Coronary artery (tissue), 2 donors: ENCODE results near the gene WFDC6.

ENCODE experiments used
- DNase-seq: peaks from one replicate; pipeline ENCODE4 v3.0.0-alpha.2; 2017; ENCODE audit warnings: low spot score
- H3K27ac ChIP-seq, 2 donors: fragments of 200-600 bp; sonication (generic); one replicate each; pipeline ENCODE4 v1.5.1; 2016 to 2019
- H3K4me3 ChIP-seq: fragments of 200-600 bp; sonication (generic); 2 replicates; pipeline ENCODE4 v1.5.1; 2016; ENCODE audit warnings: mild to moderate bottlenecking, moderate library complexity
- CTCF ChIP-seq: fragments of 200-600 bp; sonication (generic); IDR thresholded peaks from one replicate; pipeline ENCODE4 v1.5.1; 2019; ENCODE audit warnings: antibody characterized with exemption

Gene WFDC6

GRCh38 chr20:45547206-45547770 is 8.0 kb upstream of the WFDC6 start, which contains the start of gene EPPIN:
TSS of gene EPPIN (minus strand) at chr20:45547401. CDS start at chr20:45547357, 44 bp downstream.
- no peak for TF ChIP-seq CTCF
- DNase-seq, result no peak
- Histone ChIP-seq H3K4me3 (no peak within 1 kb of the TSS), H3K27ac (no peak within 1 kb of the TSS)

- Histone ChIP-seq H3K4me3 (no peak overlapping the region), H3K27ac (no peak overlapping the region)
- no peak for DNase-seq
- no peak for TF ChIP-seq CTCF
These were observed 6.6 kb upstream of the WFDC6 start for GRCh38 chr20:45545754-45546453.

GRCh38 chr20:45545351-45545750 is 6.1 kb upstream of the WFDC6 start:
- no peak overlapping the region for H3K4me3 ChIP-seq
- DNase-seq, result no peak

GRCh38 chr20:45538209-45538799 is 978 bp downstream of the WFDC6 start:
- H3K27ac ChIP-seq, result no peak overlapping the region
- no peak overlapping the region for H3K4me3 ChIP-seq
- no peak for TF ChIP-seq CTCF
- no peak for DNase-seq

More at GRCh38 chr20:45545351-45545750, 6.1 kb upstream of the WFDC6 start:
- TF ChIP-seq CTCF, result no peak
- H3K27ac ChIP-seq, result no peak overlapping the region

- Histone ChIP-seq H3K4me3 (no peak overlapping the region), H3K27ac (no peak overlapping the region)
- no peak for DNase-seq
- no peak for TF ChIP-seq CTCF
These were observed 12.0 kb downstream of the WFDC6 start for GRCh38 chr20:45527294-45527693.

- no peak for TF ChIP-seq CTCF
- H3K4me3 ChIP-seq, result no peak overlapping the region
- no peak for DNase-seq
- no peak overlapping the region for H3K27ac ChIP-seq
These were observed 15.5 kb downstream of the WFDC6 start for GRCh38 chr20:45523821-45524220.

- Histone ChIP-seq H3K4me3 (no peak overlapping the region), H3K27ac (no peak overlapping the region)
- TF ChIP-seq CTCF, result no peak
- no peak for DNase-seq
These were observed 21.0 kb downstream of the WFDC6 start for GRCh38 chr20:45518282-45518681.
